B cell (primary cell): ENCODE data around the gene F12. TPM values are rescaled to one million over a fixed set of nuclear protein-coding genes. Genes with fewer than 3 reads are reported as not detected.

Source experiments
- ATAC-seq: fragments of 200-7000 bp; cut with Tn5 transposase; one replicate; pipeline ENCODE4 v1.10.0; 2021; ENCODE audit warnings: low read depth, mild to moderate bottlenecking, moderate number of reproducible peaks, moderate library complexity
- CTCF ChIA-PET: fragments of 350-600 bp; sonication (Branson Sonifier 250); formaldehyde crosslinking; loops from one replicate; lab custom pipeline; 2021; ENCODE audit warnings: antibody characterized with exemption, inconsistent platforms; lab: Charles Lee
- POLR2A ChIA-PET: fragments of 350-600 bp; sonication (Branson Sonifier 250); formaldehyde crosslinking; loops from one replicate; lab custom pipeline; 2021; ENCODE audit warnings: antibody characterized with exemption; lab: Charles Lee
- DNase-seq: peaks from one replicate; pipeline ENCODE4 v3.0.0; 2013
- H2AFZ ChIP-seq: 2 replicates; pipeline ENCODE4 v1.6.1; 2012; ENCODE audit warnings: mild to moderate bottlenecking, low read depth, low read length; ENCODE audit not compliant: insufficient read depth, poor library complexity, severe bottlenecking
- H3K27ac ChIP-seq, 2 donors: 1 replicate in 1 of 2; 2 replicates in 1 of 2; pipeline ENCODE4 v1.5.1; 2012 to 2013; ENCODE audit warnings: low read length in 2 of 2, mild to moderate bottlenecking in 2 of 2, moderate library complexity in 1 of 2
- H3K27me3 ChIP-seq, 4 experiments: fragments of 200-600 bp in 1 of 4; sonication (generic) in 1 of 4; replicated peaks in 1 of 4; 1 replicate in 2 of 4; 2 replicates in 2 of 4; pipeline versions ENCODE4 v1.6.1 to v1.7.0; 2013 to 2016; ENCODE audit warnings: low read length in 3 of 4, mild to moderate bottlenecking in 2 of 4, mixed read lengths in 1 of 4, moderate library complexity in 1 of 4; ENCODE audit not compliant: insufficient read depth in 4 of 4, control insufficient read depth in 3 of 4; ENCODE audit errors: control extremely low read depth in 1 of 4
- H3K36me3 ChIP-seq, 2 experiments: replicated peaks in 1 of 2; 1 replicate in 1 of 2; 2 replicates in 1 of 2; pipeline versions ENCODE4 v1.6.1 to v1.7.1; 2013; ENCODE audit warnings: low read length in 1 of 2; ENCODE audit not compliant: insufficient read depth in 2 of 2, control insufficient read depth in 1 of 2; ENCODE audit errors: control extremely low read depth in 1 of 2, extremely low read depth in 1 of 2
- H3K4me1 ChIP-seq, 2 donors: fragments of 200-600 bp in 1 of 2; sonication (generic) in 1 of 2; 1 replicate in 1 of 2; 2 replicates in 1 of 2; pipeline versions ENCODE4 v1.5.1 to v1.6.1; 2013 to 2017; ENCODE audit warnings: low read length in 2 of 2; ENCODE audit not compliant: control insufficient read depth in 2 of 2, insufficient read depth in 2 of 2
- H3K4me2 ChIP-seq: replicated peaks from 2 replicates; pipeline ENCODE3; 2012; ENCODE audit warnings: mild to moderate bottlenecking, low read depth, low read length; ENCODE audit not compliant: poor library complexity, severe bottlenecking
- H3K4me3 ChIP-seq, 5 experiments: fragments of 200-600 bp in 1 of 5; sonication (generic) in 1 of 5; 1 replicate in 3 of 5; 2 replicates in 2 of 5; pipeline versions ENCODE4 v1.5.1 to v1.7.0; 2011 to 2016; ENCODE audit warnings: low read length in 4 of 5, mild to moderate bottlenecking in 4 of 5, low read depth in 2 of 5, control low read depth in 1 of 5, moderate library complexity in 1 of 5; ENCODE audit not compliant: insufficient read depth in 1 of 5; ENCODE audit errors: control extremely low read depth in 1 of 5, extremely low read depth in 1 of 5
- H3K79me2 ChIP-seq: fragments of 200-600 bp; sonication (generic); one replicate; pipeline ENCODE4 v1.6.0; 2016; ENCODE audit warnings: low read length; ENCODE audit not compliant: control insufficient read depth, insufficient read depth
- H3K9ac ChIP-seq: fragments of 200-600 bp; sonication (generic); 2 replicates; pipeline ENCODE4 v1.6.1; 2017; ENCODE audit warnings: mild to moderate bottlenecking, low read length, moderate library complexity
- H3K9me3 ChIP-seq, 3 donors: one replicate each; pipeline versions ENCODE4 v1.6.1 to v1.7.1; 2013; ENCODE audit warnings: low read length in 2 of 3; ENCODE audit not compliant: control insufficient read depth in 2 of 3, insufficient read depth in 1 of 3; ENCODE audit errors: control extremely low read depth in 1 of 3
- H4K20me1 ChIP-seq: 2 replicates; pipeline ENCODE4 v1.6.0; 2012; ENCODE audit warnings: mild to moderate bottlenecking, low read length; ENCODE audit not compliant: insufficient read depth, control insufficient read depth, poor library complexity, severe bottlenecking
- H3K27ac Mint-ChIP-seq: one replicate; pipeline ENCODE4 v1.8.0; 2021; ENCODE audit warnings: mixed read lengths
- H3K27me3 Mint-ChIP-seq: one replicate; pipeline ENCODE4 v1.8.0; 2021; ENCODE audit warnings: mixed read lengths
- H3K4me1 Mint-ChIP-seq: one replicate; pipeline ENCODE4 v1.8.0; 2021; ENCODE audit warnings: mixed read lengths
- H3K4me3 Mint-ChIP-seq: one replicate; pipeline ENCODE4 v1.8.0; 2021; ENCODE audit warnings: mixed read lengths
- H3K9me3 Mint-ChIP-seq: one replicate; pipeline ENCODE4 v1.8.0; 2022; ENCODE audit warnings: mixed read lengths; ENCODE audit not compliant: insufficient read depth
- EZH2 ChIP-seq: IDR thresholded peaks from 2 replicates; pipeline ENCODE4 v1.6.1; 2012; ENCODE audit warnings: borderline replicate concordance, low read depth, mild to moderate bottlenecking, moderate library complexity, low read length; ENCODE audit not compliant: insufficient read depth, poor library complexity, severe bottlenecking
- WGBS: methylation state at CpG from one replicate; pipeline ENCODE4 v1.1.5; 2013; ENCODE audit warnings: missing lambda C conversion rate; ENCODE audit not compliant: insufficient coverage; 5-methylcytosine and 5-hydroxymethylcytosine counted together
- intact Hi-C: fragments of 100-400 bp; cut with micrococcal nuclease; formaldehyde crosslinking; loops from one replicate; pipeline ENCODE4 v1.10.0; 2022
- polyA minus RNA-seq: library from RNA; depleted of rRNA, polyadenylated mRNA; stranded (reverse); fragments of >200 nt; gene quantifications from 2 replicates; pipeline ENCODE4 v1.2.3, GENCODE V29; 2012
- polyA plus RNA-seq: library from polyadenylated mRNA; depleted of rRNA; stranded (reverse); fragments of >200 nt; gene quantifications from 2 replicates; pipeline ENCODE4 v1.2.3, GENCODE V29; 2012
- total RNA-seq, 2 donors: library from RNA; stranded (reverse); fragments of 120-200 nt in 1 of 2; gene quantifications; 1 replicate in 1 of 2; 2 replicates in 1 of 2; pipeline versions ENCODE4 v1.2.3 to v1.2.4, GENCODE V29; 2013 to 2022
- TF ChIP-seq, protein P1 (sequence below): fragments of 200-600 bp; IDR thresholded peaks from one replicate; pipeline ENCODE4 v1.8.0; 2022; ENCODE audit warnings: antibody characterized with exemption, mild to moderate bottlenecking

Gene F12
- total RNA-seq: not detected in 2 replicates
- 0.89 TPM for total RNA-seq (2013)
- 3.1 and 6.5 TPM in 2 replicates for polyA plus RNA-seq
- 1.1 and 3.2 TPM in 2 replicates for polyA minus RNA-seq

DNA sequence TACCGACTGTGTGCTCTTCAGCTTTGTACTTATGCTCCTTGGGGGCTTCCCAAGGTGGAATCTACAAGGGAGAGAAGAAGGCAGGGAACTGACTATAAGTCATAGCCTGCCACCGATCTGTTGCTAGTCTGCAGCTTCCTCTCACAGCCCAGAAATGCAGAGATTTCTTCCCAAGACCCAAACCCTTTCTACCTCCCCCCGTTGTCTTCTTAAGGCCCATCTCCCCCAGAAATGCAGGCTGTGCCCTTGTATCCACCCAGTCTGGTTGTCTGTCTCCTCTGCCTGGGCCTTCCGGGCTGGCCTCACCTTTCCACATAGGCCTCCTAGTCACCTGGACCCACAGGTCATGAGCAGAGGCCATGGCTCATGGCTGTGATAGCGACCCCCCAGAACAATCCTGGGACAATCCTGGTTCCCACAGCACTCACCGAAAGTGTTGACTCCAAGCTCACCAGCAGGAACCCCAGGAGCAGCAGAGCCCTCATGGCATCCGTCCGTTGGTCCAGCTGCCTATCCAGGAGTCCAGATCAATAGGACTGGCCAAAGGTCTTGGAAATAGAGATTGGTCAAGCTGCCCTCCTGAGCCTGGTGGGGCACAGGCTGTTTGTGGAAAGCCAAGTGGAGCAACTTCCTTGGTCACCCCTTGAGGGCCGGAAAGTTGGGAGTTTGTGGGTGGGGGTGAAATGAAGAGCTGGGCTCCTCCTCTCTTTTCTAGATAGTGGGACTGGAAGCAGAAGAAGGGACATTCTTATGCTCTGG, at the start of gene F12:
Gene F12 (minus strand): TSS at position 522 of the 759 bp plus-strand sequence. CDS start 37 bp downstream, at position 485.
- Histone ChIP-seq H3K27ac (no peak within 1 kb of the TSS), H3K9me3 (no peaks in the 10 kb centered on the region), H3K36me3 (no peaks in the 10 kb centered on the region), H4K20me1 (no peaks in the 10 kb centered on the region), H3K4me1 (peaks cover 22 to 36% of the 10 kb centered on the region in 2 donors), H3K79me2 (no peaks in the 10 kb centered on the region), H3K4me2 (no peak within 1 kb of the TSS), H3K4me3 (no peak within 1 kb of the TSS), H3K9ac (no peak within 1 kb of the TSS), H2AFZ (no peak within 1 kb of the TSS), H3K27me3 (no peaks in the 10 kb centered on the region)
- ATAC-seq (no peak), DNase-seq (no peak)
- intact Hi-C loops: loop anchor here (10.0 kb wide), 2 partner anchors 196 to 294 kb away; partner anchors contain the start of gene B4GALT7
- no peaks in the 10 kb centered on the region for H3K9me3 Mint-ChIP-seq
- no peak within 1 kb of the TSS for H3K4me3 Mint-ChIP-seq
- peak within 1 kb of the TSS; percentile 6 for H3K27ac Mint-ChIP-seq
- no peaks in the 10 kb centered on the region for H3K27me3 Mint-ChIP-seq
- ChIA-PET POLR2A (no interaction called here), CTCF (interaction anchor here (0.7 to 12.7 kb wide), 6 partner anchors 16 to 39 kb away, joined by 3 to 628 read pairs (median 6); partner anchors contain the start of genes GRK6 and PRR7)
- TF ChIP-seq EZH2: no peak
- TF ChIP-seq, protein P1, sequence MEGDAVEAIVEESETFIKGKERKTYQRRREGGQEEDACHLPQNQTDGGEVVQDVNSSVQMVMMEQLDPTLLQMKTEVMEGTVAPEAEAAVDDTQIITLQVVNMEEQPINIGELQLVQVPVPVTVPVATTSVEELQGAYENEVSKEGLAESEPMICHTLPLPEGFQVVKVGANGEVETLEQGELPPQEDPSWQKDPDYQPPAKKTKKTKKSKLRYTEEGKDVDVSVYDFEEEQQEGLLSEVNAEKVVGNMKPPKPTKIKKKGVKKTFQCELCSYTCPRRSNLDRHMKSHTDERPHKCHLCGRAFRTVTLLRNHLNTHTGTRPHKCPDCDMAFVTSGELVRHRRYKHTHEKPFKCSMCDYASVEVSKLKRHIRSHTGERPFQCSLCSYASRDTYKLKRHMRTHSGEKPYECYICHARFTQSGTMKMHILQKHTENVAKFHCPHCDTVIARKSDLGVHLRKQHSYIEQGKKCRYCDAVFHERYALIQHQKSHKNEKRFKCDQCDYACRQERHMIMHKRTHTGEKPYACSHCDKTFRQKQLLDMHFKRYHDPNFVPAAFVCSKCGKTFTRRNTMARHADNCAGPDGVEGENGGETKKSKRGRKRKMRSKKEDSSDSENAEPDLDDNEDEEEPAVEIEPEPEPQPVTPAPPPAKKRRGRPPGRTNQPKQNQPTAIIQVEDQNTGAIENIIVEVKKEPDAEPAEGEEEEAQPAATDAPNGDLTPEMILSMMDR: no peak
- peaks cover 30% of the 10 kb centered on the region for H3K4me1 Mint-ChIP-seq
- WGBS: 93% methylated on average over 9 of the region's 9 CpGs

GRCh38 chr5:177458912-177459350, 49.6 kb upstream of the F12 start:
- H4K20me1 ChIP-seq: peaks cover 13% of the 10 kb centered on the region
- H3K9ac ChIP-seq: no peak overlapping the region
- H3K9me3 ChIP-seq: peaks cover 0 to 4% (median 0%) of the 10 kb centered on the region in 3 donors
- Mint-ChIP-seq H3K4me1 (peaks cover 10% of the 10 kb centered on the region), H3K27me3 (no peaks in the 10 kb centered on the region), H3K27ac (no peak overlapping the region), H3K4me3 (no peak overlapping the region), H3K9me3 (no peaks in the 10 kb centered on the region)
- peaks cover 6 to 18% of the 10 kb centered on the region in 2 donors for H3K4me1 ChIP-seq
- no peak for DNase-seq
- ChIA-PET POLR2A (interaction anchor here (0.7 kb wide), 1 partner anchor 19 kb away, joined by 3 read pairs; no protein-coding TSS in a partner anchor), CTCF (interaction anchor here (7.6 to 21.3 kb wide), 4 partner anchors 13 to 68 kb away, joined by 62 to 628 read pairs (median 169); partner anchors contain the start of genes F12, GRK6, PFN3 and PRR7)
- no peak overlapping the region for H3K27ac ChIP-seq
- H3K79me2 ChIP-seq: no peaks in the 10 kb centered on the region
- 95% methylated on average over 12 of the region's 14 CpGs for WGBS
- no peak overlapping the region for H2AFZ ChIP-seq
- no peak for TF ChIP-seq EZH2
- TF ChIP-seq, protein P1: no peak
- no peak overlapping the region for H3K4me3 ChIP-seq
- H3K36me3 ChIP-seq: no peaks in the 10 kb centered on the region
- no peak for ATAC-seq
- H3K27me3 ChIP-seq: no peaks in the 10 kb centered on the region
- intact Hi-C loops: no loop called here
- no peak overlapping the region for H3K4me2 ChIP-seq
